Panc1 (cell line): Measurements from ENCODE around the gene TTC23. TPM values are rescaled to one million over a fixed set of nuclear protein-coding genes. Genes with fewer than 3 reads are reported as not detected.

Source experiments
- ATAC-seq: fragments of 200-7000 bp; cut with Tn5 transposase; 2 replicates; pipeline ENCODE4 v1.9.1; 2020; ENCODE audit warnings: mild to moderate bottlenecking, moderate library complexity
- BruUV-seq: library from RNA; stranded (reverse); fragments of 400-500 nt; replicated peaks from 2 replicates; lab custom pipeline; 2021; lab: Mats Ljungman, UMichigan
- CTCF ChIA-PET: fragments of 300-600 bp; sonication (Branson Sonifier 250); formaldehyde crosslinking; loops from one replicate; lab custom pipeline; 2022; ENCODE audit warnings: antibody characterized with exemption; lab: Charles Lee
- POLR2A ChIA-PET: fragments of 300-600 bp; sonication (Branson Sonifier 250); formaldehyde crosslinking; loops from one replicate; lab custom pipeline; 2022; ENCODE audit warnings: antibody characterized with exemption; lab: Charles Lee
- DNase-seq: peaks from one replicate; pipeline ENCODE4 v3.0.0-alpha.2; 2010; ENCODE audit warnings: low read depth, low spot score
- H3K27ac ChIP-seq: 2 replicates; pipeline ENCODE4 v1.5.1; 2011; ENCODE audit warnings: mild to moderate bottlenecking, low read length, inconsistent platforms
- H3K27me3 ChIP-seq: fragments of 200-500 bp; sonication (Bioruptor generic); 2 replicates; pipeline ENCODE4 v1.6.0; 2014; ENCODE audit warnings: low read length, inconsistent platforms; ENCODE audit not compliant: control insufficient read depth, insufficient read depth
- H3K36me3 ChIP-seq: fragments of 200-500 bp; sonication (Bioruptor generic); 2 replicates; pipeline ENCODE4 v1.5.1; 2014; ENCODE audit warnings: inconsistent platforms, mild to moderate bottlenecking, low read length, moderate library complexity; ENCODE audit not compliant: control insufficient read depth, insufficient read depth
- H3K4me1 ChIP-seq: 2 replicates; pipeline ENCODE4 v1.5.1; 2011; ENCODE audit warnings: inconsistent platforms, mild to moderate bottlenecking, low read length, moderate library complexity; ENCODE audit not compliant: control insufficient read depth, insufficient read depth
- H3K4me3 ChIP-seq, 2 experiments: 2 replicates each; pipeline ENCODE4 v1.5.1; 2011 to 2012; ENCODE audit warnings: low read depth in 2 of 2, low read length in 2 of 2, mild to moderate bottlenecking in 2 of 2, inconsistent platforms in 1 of 2, moderate library complexity in 1 of 2
- H3K9me3 ChIP-seq: fragments of 200-500 bp; sonication (Bioruptor generic); 2 replicates; pipeline ENCODE4 v1.5.1; 2014; ENCODE audit warnings: low read depth, mild to moderate bottlenecking, inconsistent platforms, low read length, moderate library complexity; ENCODE audit not compliant: control insufficient read depth, insufficient read depth
- CTCF ChIP-seq: fragments of 450-650 bp; IDR thresholded peaks from 2 replicates; pipeline ENCODE4 v1.5.1; 2017; ENCODE audit warnings: mild to moderate bottlenecking
- POLR2AphosphoS5 ChIP-seq: IDR thresholded peaks from 2 replicates; pipeline ENCODE4 v1.6.1; 2012; ENCODE audit warnings: mild to moderate bottlenecking, low read depth, low read length, moderate library complexity
- REST ChIP-seq, 2 experiments: IDR thresholded peaks; 2 replicates each; pipeline ENCODE4 v1.6.1; 2011 to 2012; ENCODE audit warnings: low read depth in 2 of 2, control low read depth in 1 of 2, low read length in 1 of 2, mild to moderate bottlenecking in 1 of 2, moderate library complexity in 1 of 2; ENCODE audit not compliant: insufficient read depth in 1 of 2
- SIN3A ChIP-seq: IDR thresholded peaks from 2 replicates; pipeline ENCODE4 v1.6.1; 2012; ENCODE audit warnings: low read depth, mild to moderate bottlenecking, low read length, moderate library complexity, borderline replicate concordance; ENCODE audit not compliant: insufficient read depth
- TCF7L2 ChIP-seq: IDR thresholded peaks from 2 replicates; pipeline ENCODE4 v1.6.1; 2011; ENCODE audit warnings: mild to moderate bottlenecking, low read depth, low read length, inconsistent platforms
- in situ Hi-C: cut with HindIII; loops from 2 replicates; pipeline ENCODE4 v1.10.0; 2016; ENCODE audit warnings: low sequenced_read_pairs, low pct_unique_long_range_greater_than_20kb
- intact Hi-C: fragments of 100-400 bp; cut with micrococcal nuclease; formaldehyde crosslinking; loops from one replicate; pipeline ENCODE4 v1.10.0; 2022; ENCODE audit not compliant: unreplicated experiment
- total RNA-seq: library from RNA; stranded (reverse); gene quantifications from one replicate; pipeline ENCODE4 v1.2.1, GENCODE V29; 2021; ENCODE audit not compliant: unreplicated experiment

TTC23 gene
- total RNA-seq, 1 experiment from 2014 or later: 21.7 TPM

- ATAC-seq (no peak), DNase-seq (no peak)
- no peaks in the 10 kb centered on the region for H3K9me3 ChIP-seq
- no peak overlapping the region for H3K4me3 ChIP-seq
- no peak overlapping the region for H3K27ac ChIP-seq
- CTCF ChIA-PET: interaction anchor here (0.6 kb wide), 1 partner anchor 324 kb away, joined by 3 read pairs; no protein-coding TSS in a partner anchor
- intact Hi-C loops (no loop called here), in situ Hi-C loops (no loop called here)
- H3K36me3 ChIP-seq: no peaks in the 10 kb centered on the region
- BruUV-seq: no TSS peak
- TF ChIP-seq POLR2AphosphoS5: no peak
- no peak for TF ChIP-seq SIN3A
- TF ChIP-seq REST (IDR thresholded peaks at IDR 0.05; ENCODE audit: insufficient read depth in 1 of 2, low read depth in 2 of 2, low read length in 1 of 2): no peak
- no peak for TF ChIP-seq CTCF
- no peak for TF ChIP-seq TCF7L2
- H3K27me3 ChIP-seq: no peaks in the 10 kb centered on the region
- POLR2A ChIA-PET: no interaction called here
- no peaks in the 10 kb centered on the region for H3K4me1 ChIP-seq
Measured at GRCh38 chr15:99170476-99171065, 78.8 kb downstream of the TTC23 start.

- H3K9me3 ChIP-seq: no peaks in the 10 kb centered on the region
- CTCF ChIA-PET: no interaction called here
Measured at GRCh38 chr15:99169769-99170311, 79.5 kb downstream of the TTC23 start.

More at GRCh38 chr15:99169769-99170311, 79.5 kb downstream of the TTC23 start:
- Histone ChIP-seq H3K27me3 (no peaks in the 10 kb centered on the region), H3K27ac (no peak overlapping the region), H3K4me3 (no peak overlapping the region), H3K36me3 (no peaks in the 10 kb centered on the region), H3K4me1 (no peaks in the 10 kb centered on the region)
- intact Hi-C loops (no loop called here), in situ Hi-C loops (no loop called here)
- ATAC-seq: no peak
- POLR2A ChIA-PET: no interaction called here
- TF ChIP-seq REST (IDR thresholded peaks at IDR 0.05; ENCODE audit: insufficient read depth in 1 of 2, low read depth in 2 of 2, low read length in 1 of 2): no peak
- no peak for TF ChIP-seq POLR2AphosphoS5
- no peak for TF ChIP-seq CTCF
- no peak for TF ChIP-seq TCF7L2
- TF ChIP-seq SIN3A: no peak
- DNase-seq: no peak
- no TSS peak for BruUV-seq
